Liver (tissue), 3 donors: Measurements from ENCODE around the gene TMED9.
A peak's percentile ranks its signal among the peaks of the same experiment; 100 is the strongest.

Experiments used
- EGR1 ChIP-seq, 2 donors: IDR thresholded peaks; 2 replicates each; pipeline ENCODE4 v1.6.1; 2016 to 2018; ENCODE audit warnings: antibody characterized with exemption in 2 of 2, low read depth in 2 of 2
- SP1 ChIP-seq: IDR thresholded peaks from 2 replicates; pipeline ENCODE4 v1.6.1; 2018; ENCODE audit warnings: antibody characterized with exemption, mild to moderate bottlenecking
- TF ChIP-seq, protein P1 (sequence below): fragments of 150-350 bp; IDR thresholded peaks from 2 replicates; pipeline ENCODE4 v1.5.1; 2017; ENCODE audit warnings: improper control_type of control experiment, low read depth, low read length; ENCODE audit not compliant: missing input control
- TF ChIP-seq, protein P2 (sequence below): IDR thresholded peaks from 2 replicates; pipeline ENCODE4 v1.6.1; 2016; ENCODE audit warnings: antibody characterized with exemption
- donor health status: healthy.
- donor health status: healthy.

DNA sequence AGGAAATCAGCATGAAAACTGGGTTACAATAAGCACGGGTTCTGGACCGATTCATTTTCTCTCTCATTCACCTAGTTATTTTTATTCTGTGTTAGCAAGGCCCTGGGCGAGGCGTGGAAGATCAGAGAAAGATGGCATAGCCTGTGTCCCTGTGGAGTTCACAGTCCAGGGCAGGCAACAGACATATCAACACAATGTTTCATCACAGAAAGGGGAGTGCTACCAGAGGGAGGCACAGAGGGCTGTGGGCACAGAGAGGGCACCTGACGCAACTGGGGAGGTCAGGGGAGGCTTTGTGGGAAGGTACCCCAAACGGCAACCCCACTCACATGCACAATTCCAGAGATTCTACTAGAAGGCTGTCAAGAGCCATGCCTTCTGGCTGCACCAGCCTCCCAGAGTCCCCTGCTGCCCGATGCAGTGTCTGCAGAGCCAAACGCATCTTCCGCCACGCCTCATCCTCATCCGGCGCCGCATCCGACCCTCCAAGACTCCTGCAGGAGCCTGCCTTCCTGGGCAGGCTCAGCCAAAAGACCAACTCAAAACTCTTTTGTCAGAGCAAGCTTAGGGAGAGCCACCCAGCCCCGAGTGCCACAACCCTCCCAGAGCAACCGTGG lies 39.1 kb upstream of the TMED9 start:
- TF ChIP-seq, protein P1, sequence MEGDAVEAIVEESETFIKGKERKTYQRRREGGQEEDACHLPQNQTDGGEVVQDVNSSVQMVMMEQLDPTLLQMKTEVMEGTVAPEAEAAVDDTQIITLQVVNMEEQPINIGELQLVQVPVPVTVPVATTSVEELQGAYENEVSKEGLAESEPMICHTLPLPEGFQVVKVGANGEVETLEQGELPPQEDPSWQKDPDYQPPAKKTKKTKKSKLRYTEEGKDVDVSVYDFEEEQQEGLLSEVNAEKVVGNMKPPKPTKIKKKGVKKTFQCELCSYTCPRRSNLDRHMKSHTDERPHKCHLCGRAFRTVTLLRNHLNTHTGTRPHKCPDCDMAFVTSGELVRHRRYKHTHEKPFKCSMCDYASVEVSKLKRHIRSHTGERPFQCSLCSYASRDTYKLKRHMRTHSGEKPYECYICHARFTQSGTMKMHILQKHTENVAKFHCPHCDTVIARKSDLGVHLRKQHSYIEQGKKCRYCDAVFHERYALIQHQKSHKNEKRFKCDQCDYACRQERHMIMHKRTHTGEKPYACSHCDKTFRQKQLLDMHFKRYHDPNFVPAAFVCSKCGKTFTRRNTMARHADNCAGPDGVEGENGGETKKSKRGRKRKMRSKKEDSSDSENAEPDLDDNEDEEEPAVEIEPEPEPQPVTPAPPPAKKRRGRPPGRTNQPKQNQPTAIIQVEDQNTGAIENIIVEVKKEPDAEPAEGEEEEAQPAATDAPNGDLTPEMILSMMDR = no peak
- TF ChIP-seq, protein P2, sequence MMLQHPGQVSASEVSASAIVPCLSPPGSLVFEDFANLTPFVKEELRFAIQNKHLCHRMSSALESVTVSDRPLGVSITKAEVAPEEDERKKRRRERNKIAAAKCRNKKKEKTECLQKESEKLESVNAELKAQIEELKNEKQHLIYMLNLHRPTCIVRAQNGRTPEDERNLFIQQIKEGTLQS = no peak
- no peak for TF ChIP-seq EGR1 (IDR thresholded peaks at IDR 0.05; ENCODE audit: low read depth in 2 of 2)
- peak; percentile 39 for TF ChIP-seq SP1
